ENCODE data around the gene FUNDC1.
A peak's percentile ranks its signal among the peaks of the same experiment; 100 is the strongest.
"Not testable (repeated sequence)": the region's sequence is repeated elsewhere in the genome, so short reads cannot be mapped to it uniquely, and the experiment has no call there.

FUNDC1 gene

GRCh38 chrX:44542567-44543325, at the start of gene FUNDC1:
FUNDC1 (minus strand) TSS chrX:44542859; CDS start chrX:44542832, 27 bp downstream.
- peak; percentile 78 to 84 for DNase-seq (ENCODE audit: low read depth in 2 of 2)

- no peak for DNase-seq (ENCODE audit: low read depth in 2 of 2)
These were observed 43.2 kb upstream of the FUNDC1 start for GRCh38 chrX:44585866-44586265.

GRCh38 chrX:44580466-44580865, 37.8 kb upstream of the FUNDC1 start:
- DNase-seq (ENCODE audit: low read depth in 2 of 2) = no peak

GRCh38 chrX:44572340-44572938, 29.8 kb upstream of the FUNDC1 start:
- no peak for DNase-seq (ENCODE audit: low read depth in 2 of 2)

GRCh38 chrX:44570522-44570921, 27.9 kb upstream of the FUNDC1 start:
- no peak for DNase-seq (ENCODE audit: low read depth in 2 of 2)

- DNase-seq (ENCODE audit: low read depth in 2 of 2) = no peak
These were observed 26.5 kb upstream of the FUNDC1 start for GRCh38 chrX:44569122-44569521.

GRCh38 chrX:44568196-44568595, 25.5 kb upstream of the FUNDC1 start:
- DNase-seq (ENCODE audit: low read depth in 2 of 2) = no peak

GRCh38 chrX:44561896-44562295, 19.2 kb upstream of the FUNDC1 start:
- not testable (repeated sequence) for DNase-seq (ENCODE audit: low read depth in 2 of 2)

- no peak for DNase-seq (ENCODE audit: low read depth in 2 of 2)
These were observed 7.9 kb upstream of the FUNDC1 start for GRCh38 chrX:44550563-44550962.

GRCh38 chrX:44545454-44545853, 2.8 kb upstream of the FUNDC1 start:
- not testable (repeated sequence) for DNase-seq (ENCODE audit: low read depth in 2 of 2)

GRCh38 chrX:44544036-44544435, 1.4 kb upstream of the FUNDC1 start:
- DNase-seq (ENCODE audit: low read depth in 2 of 2) = no peak

GRCh38 chrX:44536198-44536597, 6.5 kb downstream of the FUNDC1 start:
- no peak for DNase-seq (ENCODE audit: low read depth in 2 of 2)

GRCh38 chrX:44529310-44529709, 13.3 kb downstream of the FUNDC1 start:
- DNase-seq (ENCODE audit: low read depth in 2 of 2) = no peak

GRCh38 chrX:44514272-44514671, 28.4 kb downstream of the FUNDC1 start:
- DNase-seq (ENCODE audit: low read depth in 2 of 2) = no peak

GRCh38 chrX:44507292-44507691, 35.4 kb downstream of the FUNDC1 start:
- DNase-seq (ENCODE audit: low read depth in 2 of 2) = peak in 1 of 2 donors; percentile 2

- DNase-seq (ENCODE audit: low read depth in 2 of 2) = no peak
These were observed 36.0 kb downstream of the FUNDC1 start for GRCh38 chrX:44506678-44507077.

GRCh38 chrX:44503560-44503959, 39.1 kb downstream of the FUNDC1 start:
- no peak for DNase-seq (ENCODE audit: low read depth in 2 of 2)

- DNase-seq (ENCODE audit: low read depth in 2 of 2) = no peak
These were observed 47.6 kb downstream of the FUNDC1 start for GRCh38 chrX:44495091-44495490.

- no peak for DNase-seq (ENCODE audit: low read depth in 2 of 2)
These were observed 48.3 kb downstream of the FUNDC1 start for GRCh38 chrX:44494357-44494756.

- no peak for DNase-seq (ENCODE audit: low read depth in 2 of 2)
These were observed 53.1 kb downstream of the FUNDC1 start for GRCh38 chrX:44489515-44489914.

GRCh38 chrX:44484607-44485146, 58.0 kb downstream of the FUNDC1 start:
- no peak for DNase-seq (ENCODE audit: low read depth in 2 of 2)

GRCh38 chrX:44483965-44484606, 58.6 kb downstream of the FUNDC1 start:
- no peak for DNase-seq (ENCODE audit: low read depth in 2 of 2)

GRCh38 chrX:44482575-44482974, 60.1 kb downstream of the FUNDC1 start:
- DNase-seq (ENCODE audit: low read depth in 2 of 2) = no peak

Data from stimulated activated CD4-positive, alpha-beta T cell treated with anti-CD3 and anti-CD28 coated beads, Interleukin-4, amount 100 ng/mL, for 48 hours (primary cell).